H1 (cell line): ENCODE results near the gene MAOA. TPM values are rescaled to one million over a fixed set of nuclear protein-coding genes. Genes with fewer than 3 reads are reported as not detected.

Experiments
- RBBP5 ChIP-seq: IDR thresholded peaks from 2 replicates; pipeline ENCODE4 v1.7.1; 2012; ENCODE audit warnings: low read depth, mild to moderate bottlenecking, inconsistent platforms, low read length, moderate library complexity, borderline replicate concordance
- polyA plus RNA-seq, 7 experiments: library from polyadenylated mRNA; depleted of rRNA in 3 of 7; stranded (reverse) in 5 of 7; unstranded in 2 of 7; fragments of >200 nt in 5 of 7; fragments of 200-250 nt in 2 of 7; gene quantifications; 1 replicate in 5 of 7; 2 replicates in 1 of 7; 4 replicates in 1 of 7; pipeline versions ENCODE4 v1.2.1 to v1.2.3, GENCODE V29; 2011 to 2013; ENCODE audit warnings: missing spikeins in 2 of 7, mixed read lengths in 2 of 7
- total RNA-seq: library from RNA; stranded (reverse); fragmentation: NEBNext Ultra II Directional; extraction: Animal tissue kit (Norgen Biotek cat#: 25700); gene quantifications from 2 replicates; pipeline ENCODE4 v1.2.1, GENCODE V29; 2021

Gene MAOA
- total and polyA plus RNA-seq, 2 of the 8 experiments (the other 6 are each of a cell fraction or from before 2014, with no cell fraction given) = 2.6 to 8.2 TPM

DNA sequence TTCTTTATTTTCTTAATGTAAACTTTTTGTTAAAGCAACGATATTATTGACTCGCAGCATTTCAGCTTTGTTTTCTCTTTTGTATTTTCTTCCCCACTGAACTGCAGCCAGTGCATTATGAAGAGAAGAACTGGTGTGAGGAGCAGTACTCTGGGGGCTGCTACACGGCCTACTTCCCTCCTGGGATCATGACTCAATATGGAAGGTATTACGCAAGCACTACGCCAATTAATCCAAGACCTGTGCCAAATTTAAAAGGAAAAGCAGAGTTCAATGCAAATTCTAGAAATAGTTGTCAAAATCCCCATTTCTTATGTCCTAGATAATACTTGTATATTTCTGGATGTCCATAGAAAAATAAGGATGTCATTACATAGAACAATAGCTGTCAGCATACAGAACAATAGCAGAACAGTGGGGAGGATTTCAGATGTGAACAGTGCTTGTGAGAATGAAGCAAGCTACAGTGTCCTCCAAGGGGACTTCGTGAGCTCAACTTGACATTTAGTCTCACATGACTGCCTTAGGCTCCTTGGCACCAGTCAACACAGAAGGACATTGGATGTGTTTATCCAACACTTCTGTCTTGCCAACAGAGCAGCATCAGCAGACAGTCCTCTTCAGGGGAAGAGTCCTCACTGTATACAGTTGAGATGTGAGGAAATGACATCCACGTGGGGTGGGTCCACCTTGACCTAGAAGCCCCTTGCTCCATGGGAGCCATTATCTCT lies 85.9 kb downstream of the MAOA start (continued):
- no peak for TF ChIP-seq RBBP5
